A673 (cell line): ENCODE measurements around the gene LNX1. TPM values are rescaled to one million over a fixed set of nuclear protein-coding genes. Genes with fewer than 3 reads are reported as not detected.

ENCODE experiments used
- BruUV-seq: library from RNA; stranded (reverse); fragments of 400-500 nt; replicated peaks from 2 replicates; lab custom pipeline; 2021; lab: Mats Ljungman, UMichigan
- CTCF ChIA-PET: fragments of 300-600 bp; sonication (Branson Sonifier 250); formaldehyde crosslinking; loops from one replicate; lab custom pipeline; 2022; ENCODE audit warnings: antibody characterized with exemption; lab: Charles Lee
- POLR2A ChIA-PET: fragments of 300-600 bp; sonication (Branson Sonifier 250); formaldehyde crosslinking; loops from one replicate; lab custom pipeline; 2022; ENCODE audit warnings: antibody characterized with exemption; ENCODE audit not compliant: low non-redundant PET; lab: Charles Lee
- DNase-seq: peaks from one replicate; pipeline ENCODE4 v3.0.0-alpha.2; 2015; ENCODE audit warnings: low spot score
- H3K27ac ChIP-seq: fragments of 200-600 bp; sonication (generic); 2 replicates; pipeline ENCODE4 v1.5.1; 2016; ENCODE audit warnings: mixed run types, low read depth, mild to moderate bottlenecking, mixed read lengths, antibody characterized with exemption, low read length; ENCODE audit not compliant: poor library complexity, severe bottlenecking
- H3K27me3 ChIP-seq: fragments of 200-600 bp; sonication (generic); replicated peaks from 2 replicates; pipeline ENCODE4 v1.6.1; 2017; ENCODE audit warnings: mixed run types, low read depth, mild to moderate bottlenecking, mixed read lengths, antibody characterized with exemption, low read length; ENCODE audit not compliant: insufficient read depth, poor library complexity
- H3K36me3 ChIP-seq: fragments of 200-600 bp; sonication (generic); 2 replicates; pipeline ENCODE4 v1.6.1; 2016; ENCODE audit warnings: mixed run types, mild to moderate bottlenecking, mixed read lengths, antibody characterized with exemption, low read length; ENCODE audit not compliant: insufficient read depth, poor library complexity, severe bottlenecking
- H3K4me1 ChIP-seq: fragments of 200-600 bp; sonication (generic); 2 replicates; pipeline ENCODE4 v1.6.1; 2017; ENCODE audit warnings: mixed run types, mild to moderate bottlenecking, mixed read lengths, antibody characterized with exemption, low read length; ENCODE audit not compliant: insufficient read depth, poor library complexity, severe bottlenecking
- H3K4me3 ChIP-seq: fragments of 200-600 bp; sonication (generic); 2 replicates; pipeline ENCODE4 v1.5.1; 2016; ENCODE audit warnings: low read depth, mixed run types, mild to moderate bottlenecking, mixed read lengths, low read length; ENCODE audit not compliant: poor library complexity, severe bottlenecking
- H3K9me3 ChIP-seq: fragments of 200-600 bp; sonication (generic); 2 replicates; pipeline ENCODE4 v1.6.1; 2016; ENCODE audit warnings: mixed run types, low read depth, mild to moderate bottlenecking, mixed read lengths, antibody characterized with exemption, low read length; ENCODE audit not compliant: poor library complexity, severe bottlenecking
- CTCF ChIP-seq: fragments of 300-800, 200-600 bp; sonication (generic); conservative IDR thresholded peaks from 2 replicates; pipeline ENCODE4 v1.5.1; 2017; ENCODE audit warnings: low read depth, mild to moderate bottlenecking, antibody characterized with exemption, low read length, moderate library complexity, mixed read lengths
- EZH2 ChIP-seq: fragments of 200-600 bp; sonication (generic); IDR thresholded peaks from 2 replicates; pipeline ENCODE4 v1.6.1; 2017; ENCODE audit warnings: borderline replicate concordance, low read depth, mild to moderate bottlenecking, mixed read lengths, antibody characterized with exemption, low read length; ENCODE audit not compliant: poor library complexity, severe bottlenecking
- intact Hi-C: fragments of 100-400 bp; cut with micrococcal nuclease; formaldehyde crosslinking; loops from one replicate; pipeline ENCODE4 v1.10.0; 2022; ENCODE audit not compliant: unreplicated experiment
- total RNA-seq: library from RNA; stranded (reverse); gene quantifications from 2 replicates; pipeline ENCODE4 v1.2.3, GENCODE V29; 2021

Gene LNX1
- total RNA-seq, 1 experiment from 2014 or later: not detected

- no peak overlapping the region for H3K27ac ChIP-seq
- ChIA-PET CTCF (no interaction called here), POLR2A (no interaction called here)
- H3K9me3 ChIP-seq: no peaks in the 10 kb centered on the region
- no peaks in the 10 kb centered on the region for H3K36me3 ChIP-seq
- intact Hi-C loops: no loop called here
- DNase-seq: no peak
- BruUV-seq: no TSS peak
- TF ChIP-seq CTCF: no peak
- no peak for TF ChIP-seq EZH2
- no peaks in the 10 kb centered on the region for H3K27me3 ChIP-seq
- no peak overlapping the region for H3K4me3 ChIP-seq
- H3K4me1 ChIP-seq: no peaks in the 10 kb centered on the region
Observed at GRCh38 chr4:53599632-53600031, 8.3 kb upstream of the LNX1 start.

GRCh38 chr4:53598901-53599300 is 7.6 kb upstream of the LNX1 start:
- POLR2A ChIA-PET: no interaction called here
- Histone ChIP-seq H3K36me3 (no peaks in the 10 kb centered on the region), H3K27ac (no peak overlapping the region), H3K4me3 (no peak overlapping the region), H3K9me3 (no peaks in the 10 kb centered on the region), H3K4me1 (no peaks in the 10 kb centered on the region), H3K27me3 (no peaks in the 10 kb centered on the region)
- no TSS peak for BruUV-seq
- TF ChIP-seq CTCF: no peak
- TF ChIP-seq EZH2: no peak
- CTCF ChIA-PET: no interaction called here
- DNase-seq: no peak
- intact Hi-C loops: no loop called here

GRCh38 chr4:53598483-53598882 is 7.2 kb upstream of the LNX1 start:
- no peak for TF ChIP-seq EZH2
- no peak for TF ChIP-seq CTCF
- no TSS peak for BruUV-seq
- POLR2A ChIA-PET: no interaction called here
- Histone ChIP-seq H3K27ac (no peak overlapping the region), H3K9me3 (no peaks in the 10 kb centered on the region), H3K4me3 (no peak overlapping the region), H3K36me3 (no peaks in the 10 kb centered on the region), H3K27me3 (no peaks in the 10 kb centered on the region), H3K4me1 (no peaks in the 10 kb centered on the region)
- CTCF ChIA-PET: no interaction called here
- DNase-seq: no peak
- intact Hi-C loops: no loop called here
